Trophoblast cell (in vitro differentiated cells and primary cell): Measurements from ENCODE around the gene RHOU. TPM values are rescaled to one million over a fixed set of nuclear protein-coding genes. Genes with fewer than 3 reads are reported as not detected.

Experiments used
- DNase-seq, 2 donors: peaks; one replicate each; pipeline ENCODE4 v3.0.0-alpha.2; 2016
- H2AFZ ChIP-seq: 2 replicates; pipeline ENCODE4 v1.6.1; 2013; ENCODE audit warnings: low read length, moderate library complexity, mild to moderate bottlenecking; ENCODE audit not compliant: insufficient read depth, poor library complexity
- H2AK5ac ChIP-seq: 2 replicates; pipeline ENCODE4 v1.6.1; 2013; ENCODE audit warnings: mild to moderate bottlenecking, low read length
- H2BK120ac ChIP-seq: 2 replicates; pipeline ENCODE4 v1.6.1; 2013; ENCODE audit warnings: low read length, mild to moderate bottlenecking, moderate library complexity; ENCODE audit not compliant: insufficient read depth, poor library complexity
- H2BK12ac ChIP-seq: 2 replicates; pipeline ENCODE4 v1.6.1; 2013; ENCODE audit warnings: mild to moderate bottlenecking, low read length, moderate library complexity
- H2BK5ac ChIP-seq: 2 replicates; pipeline ENCODE4 v1.6.1; 2013; ENCODE audit warnings: low read length, low read depth, moderate library complexity, mild to moderate bottlenecking; ENCODE audit not compliant: poor library complexity
- H3K14ac ChIP-seq: 2 replicates; pipeline ENCODE4 v1.6.1; 2013; ENCODE audit warnings: mild to moderate bottlenecking, low read length
- H3K18ac ChIP-seq: 2 replicates; pipeline ENCODE4 v1.6.1; 2013; ENCODE audit warnings: mild to moderate bottlenecking, low read length
- H3K23ac ChIP-seq: 2 replicates; pipeline ENCODE4 v1.6.1; 2013; ENCODE audit warnings: low read length
- H3K27ac ChIP-seq: 2 replicates; pipeline ENCODE4 v1.5.1; 2013; ENCODE audit warnings: low read depth, mild to moderate bottlenecking, inconsistent platforms, low read length, moderate library complexity
- H3K27me3 ChIP-seq: 2 replicates; pipeline ENCODE4 v1.6.1; 2013; ENCODE audit warnings: inconsistent platforms, mild to moderate bottlenecking, low read length, moderate library complexity; ENCODE audit not compliant: insufficient read depth
- H3K36me3 ChIP-seq, 2 experiments: 1 replicate in 1 of 2; 2 replicates in 1 of 2; pipeline ENCODE4 v1.6.1; 2013; ENCODE audit warnings: low read length in 2 of 2, mild to moderate bottlenecking in 2 of 2, moderate library complexity in 1 of 2; ENCODE audit not compliant: insufficient read depth in 2 of 2, control insufficient read depth in 1 of 2
- H3K4ac ChIP-seq: 2 replicates; pipeline ENCODE4 v1.6.1; 2013; ENCODE audit warnings: low read depth, mild to moderate bottlenecking, low read length, moderate library complexity
- H3K4me1 ChIP-seq, 2 experiments: 1 replicate in 1 of 2; 2 replicates in 1 of 2; pipeline ENCODE4 v1.6.1; 2013; ENCODE audit warnings: low read length in 2 of 2, mild to moderate bottlenecking in 2 of 2, moderate library complexity in 1 of 2; ENCODE audit not compliant: insufficient read depth in 2 of 2, control insufficient read depth in 1 of 2
- H3K4me2 ChIP-seq: 2 replicates; pipeline ENCODE4 v1.6.1; 2013; ENCODE audit warnings: inconsistent platforms, mild to moderate bottlenecking, low read length, moderate library complexity
- H3K4me3 ChIP-seq: 2 replicates; pipeline ENCODE4 v1.5.1; 2013; ENCODE audit warnings: mild to moderate bottlenecking, low read depth, low read length, inconsistent platforms
- H3K79me1 ChIP-seq: one replicate; pipeline ENCODE4 v1.6.1; 2013; ENCODE audit warnings: low read length
- H3K79me2 ChIP-seq: 2 replicates; pipeline ENCODE4 v1.6.1; 2013; ENCODE audit warnings: low read length, mild to moderate bottlenecking; ENCODE audit not compliant: control insufficient read depth, insufficient read depth, poor library complexity
- H3K9ac ChIP-seq: 2 replicates; pipeline ENCODE4 v1.6.1; 2013; ENCODE audit warnings: mild to moderate bottlenecking, low read length
- H3K9me3 ChIP-seq: 2 replicates; pipeline ENCODE4 v1.6.1; 2013; ENCODE audit warnings: low read depth, mild to moderate bottlenecking, control low read depth, inconsistent platforms, low read length; ENCODE audit not compliant: insufficient read depth
- H4K12ac ChIP-seq: 2 replicates; pipeline ENCODE4 v1.6.1; 2013; ENCODE audit warnings: low read depth, mild to moderate bottlenecking, low read length, moderate library complexity
- H4K8ac ChIP-seq: 2 replicates; pipeline ENCODE4 v1.6.1; 2013; ENCODE audit warnings: low read depth, mild to moderate bottlenecking, low read length, moderate library complexity
- H4K91ac ChIP-seq: one replicate; pipeline ENCODE4 v1.6.1; 2013; ENCODE audit warnings: low read depth, mild to moderate bottlenecking, low read length, moderate library complexity
- WGBS: extraction: QIAGEN DNeasy Blood & Tissue Kit; methylation state at CpG from one replicate; pipeline ENCODE4 v1.1.7; 2013; ENCODE audit warnings: missing lambda C conversion rate; ENCODE audit not compliant: insufficient read length, insufficient coverage; ENCODE audit errors: extremely low coverage; 5-methylcytosine and 5-hydroxymethylcytosine counted together
- polyA plus RNA-seq: library from polyadenylated mRNA; stranded (reverse); fragments of 200-250 nt; gene quantifications from 2 replicates; pipeline ENCODE4 v1.2.3, GENCODE V29; 2013

Gene RHOU
- 150 and 156 TPM in 2 replicates for polyA plus RNA-seq

DNA sequence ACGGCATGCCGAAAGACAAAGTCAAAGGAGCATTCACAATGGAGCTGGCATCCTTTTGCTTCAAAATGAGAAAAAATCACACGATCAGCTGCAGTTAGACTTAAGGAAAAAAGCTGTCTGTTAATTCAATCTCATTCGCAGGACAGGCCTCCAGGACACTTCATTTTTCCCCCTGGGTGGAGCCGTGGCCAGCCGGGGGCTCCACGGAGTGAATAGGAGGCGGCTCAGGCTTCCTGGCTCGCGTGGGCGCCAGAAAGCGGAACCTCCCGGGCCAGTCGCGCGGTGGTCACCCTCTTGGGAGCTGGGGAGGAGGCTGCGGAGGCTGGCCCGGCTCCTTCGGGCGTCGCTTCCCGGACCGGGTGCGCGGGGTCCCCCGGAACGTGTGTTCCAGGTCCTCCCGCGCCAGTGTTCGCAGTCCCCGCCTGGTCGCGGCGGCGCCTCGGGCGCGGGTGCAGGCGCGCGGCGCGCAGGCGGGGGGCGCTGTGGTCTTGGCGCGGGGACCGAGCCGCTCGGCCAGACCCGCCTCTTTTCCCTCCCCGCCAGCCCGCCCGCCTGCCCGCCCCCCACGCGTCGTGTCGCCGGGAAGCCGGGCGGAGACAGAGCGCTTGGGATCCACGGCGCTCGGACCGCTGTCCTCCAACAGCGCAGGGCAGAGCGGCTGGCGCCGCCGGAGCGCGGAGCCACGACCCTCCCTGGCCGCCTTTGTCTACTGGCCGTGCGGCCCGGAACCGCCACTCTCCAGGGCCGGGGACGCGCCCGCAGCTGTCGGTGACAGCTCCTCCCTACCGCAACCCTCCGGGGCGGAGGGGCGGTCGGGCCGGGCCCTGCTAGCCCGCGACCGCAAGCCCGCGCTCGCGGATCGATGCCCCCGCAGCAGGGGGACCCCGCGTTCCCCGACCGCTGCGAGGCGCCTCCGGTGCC is at the start of gene RHOU:
TSS of gene RHOU (plus strand) at position 599 of the 921 bp plus-strand sequence. CDS start at position 863, 264 bp downstream.
- H3K4ac ChIP-seq: peak within 1 kb of the TSS; percentile 100
- peaks cover 2% of the 10 kb centered on the region for H3K9me3 ChIP-seq
- H3K27me3 ChIP-seq: no peaks in the 10 kb centered on the region
- H2BK120ac ChIP-seq: peak within 1 kb of the TSS; percentile 100
- H3K23ac ChIP-seq: no peak within 1 kb of the TSS
- peak within 1 kb of the TSS; percentile 99 for H3K9ac ChIP-seq
- H2BK12ac ChIP-seq: peak within 1 kb of the TSS; percentile 100
- H3K36me3 ChIP-seq: peaks cover 17% of the 10 kb centered on the region in 2 experiments
- H3K18ac ChIP-seq: peak within 1 kb of the TSS; percentile 100
- peak within 1 kb of the TSS; percentile 99 for H4K8ac ChIP-seq
- peak within 1 kb of the TSS; percentile 96 for H2AFZ ChIP-seq
- peak within 1 kb of the TSS; percentile 98 for H3K4me3 ChIP-seq
- peaks cover 32% of the 10 kb centered on the region for H3K79me1 ChIP-seq
- peak within 1 kb of the TSS; percentile 100 for H2BK5ac ChIP-seq
- H4K91ac ChIP-seq: peak within 1 kb of the TSS; percentile 99
- peak within 1 kb of the TSS; percentile 85 for H2AK5ac ChIP-seq
- DNase-seq: peak; percentile 58 to 85
- peak within 1 kb of the TSS; percentile 87 for H3K27ac ChIP-seq
- peak within 1 kb of the TSS; percentile 100 for H3K14ac ChIP-seq
- peak within 1 kb of the TSS; percentile 88 for H3K4me2 ChIP-seq
- peaks cover 34% of the 10 kb centered on the region for H3K79me2 ChIP-seq
- H3K4me1 ChIP-seq: peaks cover 9 to 11% of the 10 kb centered on the region in 2 experiments
- no CpG with 5 or more reads among the region's 107 CpGs for WGBS
- peak within 1 kb of the TSS; percentile 98 for H4K12ac ChIP-seq

DNA sequence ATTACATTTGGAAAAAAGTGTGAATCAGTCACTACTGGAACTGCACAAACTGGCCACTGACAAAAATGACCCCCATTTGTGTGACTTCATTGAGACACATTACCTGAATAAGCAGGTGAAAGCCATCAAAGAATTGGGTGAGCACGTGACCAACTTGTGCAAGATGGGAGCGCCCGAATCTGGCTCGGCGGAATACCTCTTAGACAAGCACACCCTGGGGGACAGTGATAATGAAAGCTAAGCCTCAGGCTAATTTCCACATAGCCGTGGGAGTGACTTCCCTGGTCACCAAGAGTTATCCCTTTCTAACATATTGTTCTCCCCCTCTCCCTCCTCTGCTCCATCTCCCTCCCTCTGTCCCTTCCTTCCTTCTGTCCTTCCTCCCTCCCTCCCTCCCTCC is 47.7 kb upstream of the RHOU start:
- no peak overlapping the region for H2AK5ac ChIP-seq
- H3K23ac ChIP-seq: no peak overlapping the region
- H3K27me3 ChIP-seq: no peaks in the 10 kb centered on the region
- no peaks in the 10 kb centered on the region for H3K9me3 ChIP-seq
- no peak overlapping the region for H2BK12ac ChIP-seq
- DNase-seq: peak; percentile 92 to 96
- no peak overlapping the region for H3K4me2 ChIP-seq
- H3K36me3 ChIP-seq: no peaks in the 10 kb centered on the region
- no peak overlapping the region for H3K4me3 ChIP-seq
- H4K91ac ChIP-seq: no peak overlapping the region
- peaks cover 15% of the 10 kb centered on the region for H3K79me1 ChIP-seq
- H4K12ac ChIP-seq: no peak overlapping the region
- H3K9ac ChIP-seq: no peak overlapping the region
- H2BK120ac ChIP-seq: no peak overlapping the region
- H3K4ac ChIP-seq: no peak overlapping the region
- H2BK5ac ChIP-seq: no peak overlapping the region
- H3K79me2 ChIP-seq: no peaks in the 10 kb centered on the region
- peaks cover 3 to 8% of the 10 kb centered on the region in 2 experiments for H3K4me1 ChIP-seq
- no peak overlapping the region for H3K14ac ChIP-seq
- no peak overlapping the region for H3K27ac ChIP-seq
- no peak overlapping the region for H4K8ac ChIP-seq
- no CpG with 5 or more reads among the region's 6 CpGs for WGBS
- H3K18ac ChIP-seq: no peak overlapping the region
- H2AFZ ChIP-seq: no peak overlapping the region

DNA sequence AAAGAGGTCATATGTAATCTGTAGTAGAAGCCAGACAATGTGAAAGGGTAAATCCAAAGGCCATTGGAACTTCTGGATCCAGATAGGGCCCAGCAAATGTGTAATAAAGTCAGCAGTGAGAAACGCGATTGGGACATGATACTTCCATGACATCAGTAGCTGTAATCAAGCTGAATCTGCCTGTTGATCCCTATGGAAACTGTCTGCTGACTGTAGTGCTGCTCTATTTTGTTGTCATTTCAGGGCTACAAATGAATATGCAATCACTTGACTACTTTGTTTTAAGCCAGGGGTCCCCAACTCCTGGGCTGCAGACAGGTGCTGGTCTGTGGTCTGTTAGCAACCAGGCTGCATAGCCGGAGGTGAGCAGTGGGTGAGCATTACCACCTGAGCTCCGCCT is 46.0 kb upstream of the RHOU start:
- H3K79me1 ChIP-seq: peaks cover 13% of the 10 kb centered on the region
- H3K27me3 ChIP-seq: no peaks in the 10 kb centered on the region
- no peak overlapping the region for H3K9ac ChIP-seq
- H3K4me1 ChIP-seq: peaks cover 3 to 8% of the 10 kb centered on the region in 2 experiments
- H3K23ac ChIP-seq: no peak overlapping the region
- no peak for DNase-seq
- H3K4me2 ChIP-seq: no peak overlapping the region
- no peak overlapping the region for H4K12ac ChIP-seq
- no peak overlapping the region for H3K14ac ChIP-seq
- H4K8ac ChIP-seq: no peak overlapping the region
- H2AK5ac ChIP-seq: no peak overlapping the region
- no peak overlapping the region for H2BK120ac ChIP-seq
- H3K4me3 ChIP-seq: no peak overlapping the region
- H3K27ac ChIP-seq: no peak overlapping the region
- H3K18ac ChIP-seq: no peak overlapping the region
- WGBS: no CpG with 5 or more reads among the region's 4 CpGs
- no peaks in the 10 kb centered on the region for H3K79me2 ChIP-seq
- no peak overlapping the region for H2BK5ac ChIP-seq
- H4K91ac ChIP-seq: peak overlapping the region; percentile 66
- no peak overlapping the region for H2AFZ ChIP-seq
- H2BK12ac ChIP-seq: no peak overlapping the region
- no peaks in the 10 kb centered on the region for H3K9me3 ChIP-seq
- no peaks in the 10 kb centered on the region for H3K36me3 ChIP-seq
- H3K4ac ChIP-seq: no peak overlapping the region

DNA sequence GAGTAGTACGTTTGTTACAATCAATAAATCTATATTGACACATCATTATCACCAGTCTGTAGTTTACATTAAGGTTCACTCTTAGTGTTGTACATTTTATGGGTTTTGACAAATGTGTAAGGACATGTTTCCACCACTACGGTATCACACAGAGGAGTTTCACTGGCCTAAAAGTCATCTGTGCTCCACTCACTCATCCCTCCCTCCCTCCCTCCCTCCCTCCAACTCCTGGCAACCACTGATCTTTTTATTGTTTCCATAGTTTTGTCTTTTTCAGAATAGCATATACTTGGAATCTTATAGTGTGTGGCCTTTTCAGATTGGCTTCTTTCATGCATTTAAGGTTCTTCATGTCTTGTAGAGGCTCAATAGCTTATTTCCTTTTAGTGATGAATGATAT is 44.1 kb upstream of the RHOU start:
- H3K27ac ChIP-seq: no peak overlapping the region
- H3K23ac ChIP-seq: no peak overlapping the region
- no peak overlapping the region for H4K8ac ChIP-seq
- WGBS: no CpG with 5 or more reads among the region's 2 CpGs
- H4K12ac ChIP-seq: no peak overlapping the region
- H3K9ac ChIP-seq: no peak overlapping the region
- H2BK5ac ChIP-seq: no peak overlapping the region
- H2BK120ac ChIP-seq: no peak overlapping the region
- H3K9me3 ChIP-seq: no peaks in the 10 kb centered on the region
- no peak overlapping the region for H2BK12ac ChIP-seq
- no peak overlapping the region for H2AK5ac ChIP-seq
- H3K79me1 ChIP-seq: peaks cover 7% of the 10 kb centered on the region
- H3K18ac ChIP-seq: no peak overlapping the region
- no peak overlapping the region for H3K14ac ChIP-seq
- no peaks in the 10 kb centered on the region for H3K36me3 ChIP-seq
- no peak overlapping the region for H3K4ac ChIP-seq
- no peaks in the 10 kb centered on the region for H3K79me2 ChIP-seq
- no peak overlapping the region for H4K91ac ChIP-seq
- DNase-seq: no peak
- H3K4me1 ChIP-seq: peaks cover 0 to 2% of the 10 kb centered on the region in 2 experiments
- no peak overlapping the region for H3K4me3 ChIP-seq
- no peak overlapping the region for H2AFZ ChIP-seq
- no peak overlapping the region for H3K4me2 ChIP-seq
- H3K27me3 ChIP-seq: no peaks in the 10 kb centered on the region
